Neural progenitor cell (in vitro differentiated cells): ENCODE data around the gene R3HDM1.

ENCODE experiments used
- CTCF ChIP-seq: fragments of 200-600 bp; sonication (generic); IDR thresholded peaks from 2 replicates; pipeline ENCODE4 v1.5.1; 2017; ENCODE audit warnings: antibody characterized with exemption, mild to moderate bottlenecking
- EZH2 ChIP-seq: fragments of 200-600 bp; sonication (generic); IDR thresholded peaks from 2 replicates; pipeline ENCODE4 v1.6.1; 2017; ENCODE audit warnings: antibody characterized with exemption, mild to moderate bottlenecking, moderate library complexity

- TF ChIP-seq CTCF = no peak
- TF ChIP-seq EZH2 = no peak
Measured at GRCh38 chr2:135590619-135591260, 59.5 kb downstream of the R3HDM1 start.
